CD4-positive, alpha-beta T cell treated with Interferon gamma for 1 hour (primary cell): ENCODE data around the gene G2E3.
"Not testable (repeated sequence)": the region's sequence is repeated elsewhere in the genome, so short reads cannot be mapped to it uniquely, and the experiment has no call there.

Source experiments
- DNase-seq: peaks from one replicate; pipeline ENCODE4 v3.0.0-alpha.2; 2020

The G2E3 gene

GRCh38 chr14:30607156-30607780 lies 48.3 kb downstream of the G2E3 start:
- no peak for DNase-seq

GRCh38 chr14:30608533-30609006 lies 49.6 kb downstream of the G2E3 start:
- DNase-seq: no peak

- peak; percentile 41 for DNase-seq
Observed at GRCh38 chr14:30610787-30611343, 51.9 kb downstream of the G2E3 start.

GRCh38 chr14:30614155-30614554 lies 55.2 kb downstream of the G2E3 start:
- DNase-seq: no peak

- DNase-seq: no peak
Observed at GRCh38 chr14:30620178-30620577, 61.2 kb downstream of the G2E3 start.

- peak; percentile 5 for DNase-seq
Observed at GRCh38 chr14:30621354-30621939, 62.5 kb downstream of the G2E3 start.

GRCh38 chr14:30621940-30622830 lies 63.2 kb downstream of the G2E3 start, which contains the start of gene SCFD1:
SCFD1 (plus strand) TSS chr14:30622319; CDS start chr14:30622339, 20 bp downstream.
- DNase-seq: peak; percentile 89

- no peak for DNase-seq
Observed at GRCh38 chr14:30623412-30624131, 64.6 kb downstream of the G2E3 start.

GRCh38 chr14:30624132-30624423 lies 65.1 kb downstream of the G2E3 start:
- no peak for DNase-seq

GRCh38 chr14:30625533-30625932 lies 66.6 kb downstream of the G2E3 start:
- no peak for DNase-seq

- DNase-seq: not testable (repeated sequence)
Observed at GRCh38 chr14:30629432-30629831, 70.5 kb downstream of the G2E3 start.

- DNase-seq: no peak
Observed at GRCh38 chr14:30630248-30630647, 71.3 kb downstream of the G2E3 start.

- DNase-seq: no peak
Observed at GRCh38 chr14:30632730-30633129, 73.8 kb downstream of the G2E3 start.

GRCh38 chr14:30638926-30639325 lies 80.0 kb downstream of the G2E3 start:
- DNase-seq: no peak

GRCh38 chr14:30641207-30641606 lies 82.2 kb downstream of the G2E3 start:
- no peak for DNase-seq

- DNase-seq: not testable (repeated sequence)
Observed at GRCh38 chr14:30644462-30644861, 85.5 kb downstream of the G2E3 start.

GRCh38 chr14:30645600-30645999 lies 86.6 kb downstream of the G2E3 start:
- no peak for DNase-seq

- DNase-seq: no peak
Observed at GRCh38 chr14:30648471-30648870, 89.5 kb downstream of the G2E3 start.

- no peak for DNase-seq
Observed at GRCh38 chr14:30651937-30652336, 93.0 kb downstream of the G2E3 start.

- DNase-seq: no peak
Observed at GRCh38 chr14:30655124-30655523, 96.2 kb downstream of the G2E3 start.

- DNase-seq: no peak
Observed at GRCh38 chr14:30655658-30656057, 96.7 kb downstream of the G2E3 start.

- DNase-seq: peak; percentile 3
Observed at GRCh38 chr14:30656190-30656632, 97.3 kb downstream of the G2E3 start.

GRCh38 chr14:30657050-30657449 lies 98.1 kb downstream of the G2E3 start:
- DNase-seq: no peak
